OCI-LY1 (cell line): ENCODE results near the gene ANKRD65.

Experiments used
- H2AFZ ChIP-seq: fragments of 200-600 bp; sonication (generic), shearing (Covaris generic); 2 replicates; pipeline ENCODE4 v1.6.0; 2014; ENCODE audit warnings: antibody characterized with exemption, mild to moderate bottlenecking, low read length
- H3F3A ChIP-seq: fragments of 200-600 bp; sonication (generic), shearing (Covaris generic); 2 replicates; pipeline ENCODE4 v1.6.0; 2014; ENCODE audit warnings: mild to moderate bottlenecking, antibody characterized with exemption, low read length, moderate library complexity; ENCODE audit not compliant: insufficient read depth
- H3K27ac ChIP-seq: fragments of 200-600 bp; sonication (generic); 2 replicates; pipeline ENCODE4 v1.5.1; 2014; ENCODE audit warnings: low read length, mixed run types, mild to moderate bottlenecking, low read depth; ENCODE audit not compliant: poor library complexity, severe bottlenecking
- H3K27me3 ChIP-seq: fragments of 200-600 bp; sonication (generic); 2 replicates; pipeline ENCODE4 v1.6.0; 2014; ENCODE audit warnings: antibody characterized with exemption, mild to moderate bottlenecking, low read length, moderate library complexity; ENCODE audit not compliant: insufficient read depth
- H3K36me3 ChIP-seq: fragments of 200-600 bp; sonication (generic); 2 replicates; pipeline ENCODE4 v1.6.1; 2014; ENCODE audit warnings: mild to moderate bottlenecking, antibody characterized with exemption, low read length, moderate library complexity, mixed read lengths; ENCODE audit not compliant: insufficient read depth
- H3K4me1 ChIP-seq: fragments of 200-600 bp; sonication (generic); 2 replicates; pipeline ENCODE4 v1.5.1; 2014; ENCODE audit warnings: mild to moderate bottlenecking, low read length, moderate library complexity; ENCODE audit not compliant: insufficient read depth, severe bottlenecking
- H3K4me2 ChIP-seq: fragments of 200-600 bp; sonication (generic), shearing (Covaris generic); 2 replicates; pipeline ENCODE4 v1.6.1; 2014; ENCODE audit warnings: low read length
- H3K4me3 ChIP-seq: fragments of 200-600 bp; sonication (generic); 2 replicates; pipeline ENCODE4 v1.5.1; 2014; ENCODE audit warnings: low read length, low read depth, mild to moderate bottlenecking, mixed read lengths; ENCODE audit not compliant: poor library complexity, severe bottlenecking
- H3K79me2 ChIP-seq: fragments of 200-600 bp; shearing (Covaris generic); 2 replicates; pipeline ENCODE4 v1.6.1; 2016; ENCODE audit warnings: mixed run types, low read length, mixed read lengths; ENCODE audit not compliant: insufficient read depth
- H3K9ac ChIP-seq: fragments of 200-600 bp; sonication (generic), shearing (Covaris generic); 2 replicates; pipeline ENCODE4 v1.6.1; 2014; ENCODE audit warnings: mild to moderate bottlenecking, low read length, mixed read lengths
- H3K9me2 ChIP-seq: fragments of 200-600 bp; sonication (generic), shearing (Covaris generic); 2 replicates; pipeline ENCODE4 v1.6.1; 2014; ENCODE audit warnings: low read depth, mild to moderate bottlenecking, low read length, mixed read lengths
- H3K9me3 ChIP-seq: fragments of 200-600 bp; shearing (Covaris generic); 2 replicates; pipeline ENCODE4 v1.6.1; 2014; ENCODE audit warnings: low read length, mixed read lengths
- H4K20me1 ChIP-seq: fragments of 200-600 bp; sonication (generic), shearing (Covaris generic); 2 replicates; pipeline ENCODE4 v1.6.0; 2016; ENCODE audit warnings: mild to moderate bottlenecking, low read length; ENCODE audit not compliant: insufficient read depth
- EZH2 ChIP-seq: fragments of 200-600 bp; sonication (generic), shearing (Covaris generic); IDR thresholded peaks from 2 replicates; pipeline ENCODE4 v1.8.0; 2017; ENCODE audit warnings: borderline replicate concordance, mixed run types, mild to moderate bottlenecking, antibody characterized with exemption, low read length, moderate library complexity, mixed read lengths
- TF ChIP-seq, protein P1 (sequence below): fragments of 200-600 bp; sonication (generic), shearing (Covaris generic); IDR thresholded peaks from 2 replicates; pipeline ENCODE4 v1.5.1; 2017; ENCODE audit warnings: mild to moderate bottlenecking, antibody characterized with exemption, low read length, moderate library complexity, mixed read lengths

The ANKRD65 gene

GRCh38 chr1:1424707-1425106 lies 3.6 kb upstream of the ANKRD65 start:
- no peaks in the 10 kb centered on the region for H3K36me3 ChIP-seq
- 0 out of 2 replicates have a peak, but pooled peaks cover 10% of the 10 kb centered on the region for H3K27me3 ChIP-seq
- no peak overlapping the region for H3K4me3 ChIP-seq
- TF ChIP-seq EZH2 = no peak
- TF ChIP-seq, protein P1, sequence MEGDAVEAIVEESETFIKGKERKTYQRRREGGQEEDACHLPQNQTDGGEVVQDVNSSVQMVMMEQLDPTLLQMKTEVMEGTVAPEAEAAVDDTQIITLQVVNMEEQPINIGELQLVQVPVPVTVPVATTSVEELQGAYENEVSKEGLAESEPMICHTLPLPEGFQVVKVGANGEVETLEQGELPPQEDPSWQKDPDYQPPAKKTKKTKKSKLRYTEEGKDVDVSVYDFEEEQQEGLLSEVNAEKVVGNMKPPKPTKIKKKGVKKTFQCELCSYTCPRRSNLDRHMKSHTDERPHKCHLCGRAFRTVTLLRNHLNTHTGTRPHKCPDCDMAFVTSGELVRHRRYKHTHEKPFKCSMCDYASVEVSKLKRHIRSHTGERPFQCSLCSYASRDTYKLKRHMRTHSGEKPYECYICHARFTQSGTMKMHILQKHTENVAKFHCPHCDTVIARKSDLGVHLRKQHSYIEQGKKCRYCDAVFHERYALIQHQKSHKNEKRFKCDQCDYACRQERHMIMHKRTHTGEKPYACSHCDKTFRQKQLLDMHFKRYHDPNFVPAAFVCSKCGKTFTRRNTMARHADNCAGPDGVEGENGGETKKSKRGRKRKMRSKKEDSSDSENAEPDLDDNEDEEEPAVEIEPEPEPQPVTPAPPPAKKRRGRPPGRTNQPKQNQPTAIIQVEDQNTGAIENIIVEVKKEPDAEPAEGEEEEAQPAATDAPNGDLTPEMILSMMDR = no peak
- H3K9me2 ChIP-seq = no peaks in the 10 kb centered on the region
- no peak overlapping the region for H3K27ac ChIP-seq
- no peaks in the 10 kb centered on the region for H3K9me3 ChIP-seq
- no peak overlapping the region for H3K4me2 ChIP-seq
- H2AFZ ChIP-seq = no peak overlapping the region
- no peaks in the 10 kb centered on the region for H3F3A ChIP-seq
- H4K20me1 ChIP-seq = no peaks in the 10 kb centered on the region
- H3K4me1 ChIP-seq = peaks cover 5% of the 10 kb centered on the region
- no peak overlapping the region for H3K9ac ChIP-seq
- no peaks in the 10 kb centered on the region for H3K79me2 ChIP-seq

GRCh38 chr1:1423245-1423597 lies 2.1 kb upstream of the ANKRD65 start:
- Histone ChIP-seq H3K36me3 (no peaks in the 10 kb centered on the region), H4K20me1 (no peaks in the 10 kb centered on the region), H3F3A (no peaks in the 10 kb centered on the region)

GRCh38 chr1:1422465-1423244 lies 1.6 kb upstream of the ANKRD65 start:
- no peak overlapping the region for H3K27ac ChIP-seq

More at GRCh38 chr1:1423245-1423597, 2.1 kb upstream of the ANKRD65 start:
- no peaks in the 10 kb centered on the region for H3K9me3 ChIP-seq
- H3K4me2 ChIP-seq = no peak overlapping the region
- H2AFZ ChIP-seq = no peak overlapping the region
- H3K4me1 ChIP-seq = peaks cover 5% of the 10 kb centered on the region
- no peaks in the 10 kb centered on the region for H3K79me2 ChIP-seq
- no peak overlapping the region for H3K27ac ChIP-seq
- no peak overlapping the region for H3K4me3 ChIP-seq
- 0 out of 2 replicates have a peak, but pooled peaks cover 10% of the 10 kb centered on the region for H3K27me3 ChIP-seq
- H3K9me2 ChIP-seq = no peaks in the 10 kb centered on the region
- no peak overlapping the region for H3K9ac ChIP-seq
- no peak for TF ChIP-seq EZH2
- TF ChIP-seq, protein P1 = no peak

More at GRCh38 chr1:1422465-1423244, 1.6 kb upstream of the ANKRD65 start:
- no peaks in the 10 kb centered on the region for H4K20me1 ChIP-seq
- peaks cover 5% of the 10 kb centered on the region for H3K4me1 ChIP-seq
- TF ChIP-seq, protein P1 = no peak
- TF ChIP-seq EZH2 = no peak
- H3K27me3 ChIP-seq = 0 out of 2 replicates have a peak, but pooled peaks cover 10% of the 10 kb centered on the region
- no peak overlapping the region for H3K9ac ChIP-seq
- H3K79me2 ChIP-seq = no peaks in the 10 kb centered on the region
- H2AFZ ChIP-seq = no peak overlapping the region
- no peak overlapping the region for H3K4me2 ChIP-seq
- no peaks in the 10 kb centered on the region for H3K36me3 ChIP-seq
- no peaks in the 10 kb centered on the region for H3K9me2 ChIP-seq
- no peak overlapping the region for H3K4me3 ChIP-seq
- no peaks in the 10 kb centered on the region for H3K9me3 ChIP-seq
- no peaks in the 10 kb centered on the region for H3F3A ChIP-seq
